ENCODE results near the gene NEU4. TPM values are rescaled to one million over a fixed set of nuclear protein-coding genes. Genes with fewer than 3 reads are reported as not detected.
"Not testable (repeated sequence)": the region's sequence is repeated elsewhere in the genome, so short reads cannot be mapped to it uniquely, and the experiment has no call there.

The NEU4 gene
- total RNA-seq, 1 experiment from 2014 or later = not detected

GRCh38 chr2:241833756-241834526 is 24.9 kb downstream of the NEU4 start:
- DNase-seq (ENCODE audit: low spot score) = not testable (repeated sequence)

DNA sequence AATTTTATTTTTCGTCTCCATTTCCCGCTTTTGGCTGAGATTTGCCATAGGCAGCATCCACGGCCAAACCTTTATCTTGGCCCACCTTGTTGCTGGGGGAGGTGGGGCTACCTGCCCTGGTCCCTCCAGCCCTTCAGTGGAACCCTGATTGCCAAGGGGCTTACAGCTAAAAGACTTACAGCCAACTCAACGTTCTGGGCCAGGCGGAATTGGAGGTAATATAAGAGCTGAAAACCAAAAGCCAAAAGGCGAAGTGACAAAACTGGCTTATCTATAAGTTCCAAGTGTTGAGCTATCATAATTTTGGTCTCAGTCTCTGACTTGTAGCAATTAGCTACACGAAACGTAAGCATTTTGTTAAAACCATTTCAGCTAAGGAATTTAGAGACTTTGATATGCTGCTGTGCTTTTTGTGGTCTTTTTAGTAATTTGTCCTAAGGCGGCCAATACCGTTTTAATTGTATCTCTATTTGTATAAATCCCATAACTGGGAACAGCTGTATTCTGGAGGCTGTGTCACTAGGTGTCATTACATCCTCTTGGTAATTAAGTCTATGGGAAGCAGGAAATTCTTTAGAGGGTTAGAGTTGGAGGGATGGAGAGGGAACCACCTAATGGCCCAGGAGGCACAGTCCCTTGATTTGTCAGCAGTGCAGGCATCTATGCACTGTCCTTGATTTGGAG is 25.7 kb downstream of the NEU4 start:
- no peak for DNase-seq (ENCODE audit: low spot score)

- DNase-seq (ENCODE audit: low spot score) = no peak
These were observed 26.6 kb downstream of the NEU4 start for GRCh38 chr2:241835611-241836010.

- DNase-seq (ENCODE audit: low spot score) = no peak
These were observed 27.3 kb downstream of the NEU4 start for GRCh38 chr2:241836292-241836691.

DNA sequence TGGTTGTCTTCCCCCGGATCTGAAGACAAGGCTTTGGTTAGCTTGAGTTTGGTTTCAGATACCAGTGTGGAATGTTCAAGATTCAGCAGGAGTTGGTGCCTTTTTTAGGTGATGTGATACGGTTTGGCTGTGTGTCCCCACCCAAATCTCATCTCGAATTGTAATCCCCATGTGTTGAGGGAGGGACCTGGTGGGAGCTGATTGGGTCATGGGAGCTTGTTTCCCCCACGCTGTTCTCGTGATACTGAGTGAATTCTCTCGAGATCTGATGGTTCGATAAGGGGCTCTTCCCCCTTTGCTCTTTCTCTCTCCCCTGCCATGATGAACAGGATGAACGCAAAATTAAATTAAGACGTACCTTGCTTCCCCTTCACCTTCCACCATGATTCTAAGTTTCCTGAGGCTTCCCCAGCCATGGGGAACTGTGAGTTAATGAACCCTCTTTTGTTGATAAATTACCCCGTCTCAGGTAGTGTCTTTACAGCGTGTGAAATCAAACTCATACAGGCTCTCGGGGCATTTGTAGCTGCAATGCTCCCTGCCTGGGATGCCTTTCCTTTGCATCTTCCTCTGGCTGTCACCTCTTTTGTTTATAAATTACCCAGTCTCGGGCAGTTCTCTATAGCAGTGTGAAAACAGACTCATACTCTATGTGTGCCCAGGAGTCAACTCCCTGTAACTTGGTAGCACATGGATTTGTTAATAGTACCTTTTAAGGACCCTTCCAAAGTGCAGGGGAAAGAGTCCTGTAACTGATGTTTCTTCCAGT is 28.4 kb downstream of the NEU4 start:
- no peak for DNase-seq (ENCODE audit: low spot score)

DNA sequence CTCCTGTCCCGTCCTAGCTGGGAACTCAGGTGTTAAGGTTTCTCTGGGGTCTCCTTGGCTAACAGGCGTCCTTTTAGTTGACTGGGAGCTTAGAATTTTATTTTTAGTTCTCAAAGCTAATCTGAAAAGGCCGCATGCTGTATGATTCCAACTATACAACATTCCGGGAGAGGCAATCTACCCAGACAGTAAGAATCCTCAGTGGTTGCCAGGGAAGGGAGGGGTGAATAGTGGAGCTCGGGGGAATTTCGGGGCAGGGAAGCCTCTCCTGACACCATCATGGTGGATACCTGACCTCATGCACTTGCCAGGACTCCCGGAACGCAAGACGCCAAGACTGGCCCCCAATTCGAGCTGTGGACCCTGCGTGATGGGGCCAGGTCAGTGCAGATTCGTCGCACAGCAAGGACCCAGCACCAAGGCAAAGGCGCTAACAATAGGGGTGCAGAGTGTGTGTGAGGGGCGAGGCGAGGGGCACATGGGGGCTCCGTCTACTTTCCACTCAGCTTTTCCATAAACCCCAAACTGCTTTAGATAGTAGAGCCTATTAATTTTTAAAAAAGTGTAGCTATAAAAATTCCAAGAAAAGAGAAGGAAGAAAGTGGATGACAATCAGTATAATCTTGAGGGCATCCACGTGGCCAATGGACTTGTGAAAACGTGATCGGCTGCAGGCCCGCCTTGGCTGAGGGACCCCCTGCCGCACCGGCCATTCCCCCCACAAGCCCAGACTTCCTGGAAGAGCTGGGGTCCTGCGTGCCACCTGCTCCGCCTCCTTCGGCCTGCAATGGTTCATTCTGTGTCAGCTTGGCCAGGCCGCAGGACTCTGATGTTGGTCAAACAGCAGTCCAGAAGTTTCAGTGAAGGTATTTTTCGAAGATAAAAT is 32.4 kb downstream of the NEU4 start:
- no peak for DNase-seq (ENCODE audit: low spot score)

GRCh38 chr2:241842067-241842415 is 33.0 kb downstream of the NEU4 start:
- DNase-seq (ENCODE audit: low spot score) = no peak

DNA sequence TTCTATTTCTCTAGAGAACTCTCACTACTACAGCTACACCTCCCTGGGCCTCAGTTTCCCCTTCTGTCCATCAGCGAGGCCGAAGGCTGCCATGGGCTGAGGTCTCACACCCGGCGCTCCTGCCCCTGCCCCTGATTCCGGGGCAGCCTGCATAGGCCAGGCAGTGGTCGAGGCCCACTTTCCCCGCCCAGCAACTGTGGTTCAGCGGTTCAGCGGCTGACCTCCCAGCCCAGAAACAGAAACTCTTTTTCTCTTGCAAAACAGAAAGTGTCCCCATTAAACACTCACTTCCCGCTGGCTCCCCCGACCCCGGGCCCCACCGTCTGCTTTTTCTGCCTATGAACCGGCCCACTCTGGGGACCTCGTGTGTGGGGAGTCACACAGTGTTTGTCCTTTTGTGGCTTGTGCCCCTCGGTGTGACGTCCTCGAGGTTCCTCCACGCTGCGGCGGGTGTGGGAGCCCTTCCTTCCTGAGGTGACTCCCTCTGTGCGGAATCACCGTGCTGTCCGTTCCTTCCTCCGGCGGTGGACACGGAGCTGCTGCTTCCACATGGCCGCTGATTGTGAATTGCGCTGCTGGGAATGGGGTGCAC is 33.7 kb downstream of the NEU4 start:
- DNase-seq (ENCODE audit: low spot score) = no peak

- no peak for DNase-seq (ENCODE audit: low spot score)
These were observed 34.5 kb downstream of the NEU4 start for GRCh38 chr2:241843321-241844065.

GRCh38 chr2:241844066-241844728 is 35.2 kb downstream of the NEU4 start:
- peak; percentile 44 for DNase-seq (ENCODE audit: low spot score)

GRCh38 chr2:241844831-241845578 is 36.0 kb downstream of the NEU4 start:
- no peak for DNase-seq (ENCODE audit: low spot score)

DNA sequence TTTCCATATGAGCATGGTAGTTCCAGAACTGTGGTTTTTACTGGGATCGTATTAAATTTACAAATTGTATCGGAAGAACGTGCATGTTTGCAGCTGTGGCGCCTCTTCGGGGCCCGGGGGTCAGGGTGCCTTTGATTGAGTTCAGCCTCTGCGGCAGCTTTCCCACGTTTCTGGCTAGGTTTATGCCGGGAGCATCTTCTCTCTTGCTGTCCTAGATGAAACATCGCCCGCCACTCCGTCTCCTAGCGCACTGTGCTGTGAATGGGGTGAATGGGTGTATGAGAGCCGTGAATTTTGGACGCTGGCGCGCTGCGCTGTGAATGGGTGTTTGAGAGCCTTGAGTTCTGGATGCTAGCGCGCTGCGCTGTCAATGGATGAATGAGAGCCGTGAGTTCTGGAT is 37.4 kb downstream of the NEU4 start:
- DNase-seq (ENCODE audit: low spot score) = no peak

GRCh38 chr2:241848761-241849615 is 40.0 kb downstream of the NEU4 start:
- DNase-seq (ENCODE audit: low spot score) = no peak

DNA sequence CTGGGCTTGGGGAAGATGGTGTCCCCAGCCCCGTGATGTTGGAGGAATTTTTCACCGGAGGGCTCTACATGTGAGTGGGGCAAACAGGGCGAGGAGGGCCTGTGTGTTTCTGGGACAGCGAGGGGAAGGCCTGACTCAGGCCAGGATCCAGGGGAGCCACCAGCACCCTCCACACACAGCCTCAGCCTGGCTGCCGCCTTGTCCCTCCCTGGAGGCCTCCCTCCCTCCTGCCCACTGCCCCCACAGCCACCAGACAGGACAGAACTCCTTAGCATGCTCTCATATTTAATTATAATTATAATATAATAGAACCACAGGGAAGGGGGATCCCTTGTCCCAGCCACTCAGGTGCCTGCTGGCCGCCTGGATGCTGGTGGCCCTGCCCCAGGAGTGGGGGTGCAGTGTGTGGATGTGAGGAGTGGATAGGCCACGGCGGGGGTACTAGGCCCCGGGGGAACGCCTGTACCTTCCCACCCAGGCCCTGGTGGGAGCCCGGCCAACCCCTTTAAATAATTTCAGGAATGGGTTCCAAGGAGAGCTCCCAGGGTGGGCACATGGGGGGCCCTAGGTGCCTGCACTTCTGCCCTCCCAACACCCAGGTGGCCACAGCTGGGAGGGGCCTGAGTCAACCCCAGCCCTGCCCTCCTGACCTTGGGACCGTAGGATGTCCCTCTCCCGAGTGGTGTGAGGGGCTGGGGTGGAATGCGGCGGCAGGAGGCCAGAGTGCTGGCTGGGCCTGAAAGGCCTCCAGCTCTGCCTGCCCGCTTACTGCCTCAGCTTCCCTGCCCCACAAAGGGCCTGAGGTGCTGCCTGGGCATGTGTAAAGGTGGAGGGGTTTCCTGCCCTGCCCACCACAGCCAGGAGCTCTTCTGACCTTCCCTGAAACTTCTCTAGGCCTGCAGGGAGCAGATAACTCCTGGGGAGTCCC is 40.9 kb downstream of the NEU4 start:
- no peak for DNase-seq (ENCODE audit: low spot score)

DNA sequence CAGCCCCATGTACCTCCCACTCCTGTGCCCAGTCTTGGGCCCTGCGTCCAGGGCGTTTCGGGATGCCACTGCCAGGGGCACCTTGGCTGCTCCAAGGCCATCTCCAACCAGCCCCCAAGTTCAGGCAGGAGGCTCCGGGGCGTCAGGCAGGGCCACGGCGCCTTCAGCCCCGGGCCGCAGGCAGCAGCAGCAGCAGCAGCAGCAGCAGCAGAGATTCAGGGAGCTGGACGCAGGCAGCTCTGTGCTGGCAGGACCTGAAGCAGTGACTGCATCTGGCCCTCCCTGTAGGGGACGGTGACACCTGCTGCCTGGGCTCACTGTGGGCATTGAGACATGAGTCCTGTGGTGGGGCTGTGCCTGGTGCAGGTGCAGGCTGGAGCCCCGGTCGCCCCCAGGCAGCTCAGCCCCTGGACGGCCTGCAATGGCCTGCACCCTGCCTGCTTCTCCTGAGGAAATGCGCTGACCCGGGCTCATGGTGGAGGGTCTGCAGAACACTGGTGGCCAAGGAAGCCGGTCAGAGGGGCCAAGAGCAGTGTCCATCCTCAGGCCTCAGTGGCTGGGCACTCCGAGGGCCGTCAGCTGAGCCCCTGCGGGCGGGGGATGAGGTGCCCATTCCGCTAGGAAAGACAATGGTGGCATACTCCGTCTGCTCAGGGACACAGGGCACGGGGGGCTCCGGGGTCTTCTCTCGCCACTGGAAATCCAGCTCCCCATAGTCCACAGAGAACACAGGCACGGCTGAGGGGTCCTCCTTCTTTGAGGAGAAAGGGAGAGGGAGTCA is 41.7 kb downstream of the NEU4 start:
- DNase-seq (ENCODE audit: low spot score) = no peak

DNA sequence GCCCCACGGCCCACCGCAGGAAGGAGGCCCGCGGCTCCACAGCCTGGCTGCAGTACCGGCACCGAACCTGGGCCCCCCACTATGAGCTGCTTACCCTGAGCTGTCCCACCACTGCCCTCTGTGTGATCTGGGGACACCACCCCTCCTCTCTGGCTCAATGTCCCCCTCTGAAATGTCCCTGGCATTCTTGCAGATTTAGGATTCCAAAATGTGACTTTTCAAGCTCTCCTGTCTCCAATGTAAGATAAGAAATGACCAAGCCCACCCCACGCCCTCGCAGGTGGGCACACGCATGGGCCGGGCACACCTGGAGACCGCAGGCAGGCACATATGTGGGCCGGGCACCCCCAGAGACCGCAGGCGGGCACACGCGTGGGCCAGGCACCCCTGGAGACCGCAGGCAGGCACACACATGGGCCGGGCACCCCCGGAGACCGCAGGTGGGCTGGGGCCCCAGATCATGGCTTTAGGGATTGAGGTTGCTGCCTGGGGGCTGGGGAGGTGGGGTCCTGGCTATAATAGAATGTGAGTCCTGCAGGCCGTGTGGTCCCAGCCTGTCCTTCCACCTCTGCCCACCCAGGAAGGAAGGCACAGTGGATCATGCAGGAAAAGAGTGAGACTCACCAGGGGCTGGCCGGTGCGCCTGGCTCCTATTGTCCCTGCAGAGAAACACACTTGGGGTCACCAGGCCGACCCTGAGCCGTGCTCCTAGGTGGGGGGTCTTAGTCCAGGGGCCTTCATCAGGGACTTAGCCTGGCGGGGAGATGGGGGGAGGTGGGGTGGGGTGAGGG is 42.5 kb downstream of the NEU4 start:
- DNase-seq (ENCODE audit: low spot score) = no peak

Measured in A172 (cell line).